Activated CD4-positive, alpha-beta T cell treated with anti-CD3 and anti-CD28 coated beads for 36 hours (primary cell): ENCODE measurements around the gene LCMT1. TPM values are rescaled to one million over a fixed set of nuclear protein-coding genes. Genes with fewer than 3 reads are reported as not detected.
A peak's percentile ranks its signal among the peaks of the same experiment; 100 is the strongest.

ENCODE experiments used
- ATAC-seq: fragments of 200-7000 bp; cut with Tn5 transposase; one replicate; pipeline ENCODE4 v1.10.0; 2021; ENCODE audit warnings: mild to moderate bottlenecking, moderate library complexity
- CTCF ChIA-PET: fragments of 350-600 bp; sonication (Branson Sonifier 250); formaldehyde crosslinking; loops from one replicate; lab custom pipeline; 2021; ENCODE audit warnings: antibody characterized with exemption; lab: Charles Lee
- POLR2A ChIA-PET: fragments of 350-600 bp; sonication (Branson Sonifier 250); formaldehyde crosslinking; loops from one replicate; lab custom pipeline; 2021; ENCODE audit warnings: antibody characterized with exemption, inconsistent platforms; lab: Charles Lee
- DNase-seq: peaks from one replicate; pipeline ENCODE4 v3.0.0-alpha.2; 2020
- H3K27ac Mint-ChIP-seq: one replicate; pipeline ENCODE4 v1.8.0; 2021; ENCODE audit warnings: mixed read lengths
- H3K27me3 Mint-ChIP-seq: one replicate; pipeline ENCODE4 v1.8.0; 2021; ENCODE audit warnings: mixed read lengths
- H3K36me3 Mint-ChIP-seq: one replicate; pipeline ENCODE4 v1.8.0; 2021; ENCODE audit warnings: low read depth, mixed read lengths
- H3K4me1 Mint-ChIP-seq: one replicate; pipeline ENCODE4 v1.8.0; 2021; ENCODE audit warnings: mixed read lengths
- H3K4me3 Mint-ChIP-seq: one replicate; pipeline ENCODE4 v1.8.0; 2021; ENCODE audit warnings: mild to moderate bottlenecking, moderate library complexity, mixed read lengths
- H3K9me3 Mint-ChIP-seq: one replicate; pipeline ENCODE4 v1.8.0; 2021; ENCODE audit warnings: low read depth, mixed read lengths
- intact Hi-C, 2 experiments: fragments of 100-400 bp; cut with DNase I in 1 of 2; cut with micrococcal nuclease in 1 of 2; formaldehyde crosslinking; loops; one replicate each; pipeline versions ENCODE4 v1.14.2 to v1.15.1; 2022 to 2024; cut with DNase I, micrococcal nuclease
- total RNA-seq, 2 experiments: library from RNA; stranded (reverse); gene quantifications; one replicate each; pipeline ENCODE4 v1.2.3, GENCODE V29; 2021

LCMT1 gene
- total RNA-seq, 2 experiments from 2014 or later, result 33.3 to 36.2 TPM

- ChIA-PET POLR2A (no interaction called here), CTCF (no interaction called here)
- H3K4me3 Mint-ChIP-seq, result no peak overlapping the region
- peaks cover 28% of the 10 kb centered on the region for H3K4me1 Mint-ChIP-seq
- H3K9me3 Mint-ChIP-seq, result no peaks in the 10 kb centered on the region
- no peaks in the 10 kb centered on the region for H3K36me3 Mint-ChIP-seq
- DNase-seq, result no peak
- intact Hi-C loops, result no loop called here
- ATAC-seq, result no peak
- no peak overlapping the region for H3K27ac Mint-ChIP-seq
- no peaks in the 10 kb centered on the region for H3K27me3 Mint-ChIP-seq
Measured at GRCh38 chr16:25095636-25096035, 15.9 kb upstream of the LCMT1 start.

GRCh38 chr16:25097276-25097975 is 14.1 kb upstream of the LCMT1 start:
- H3K36me3 Mint-ChIP-seq, result no peaks in the 10 kb centered on the region
- H3K27ac Mint-ChIP-seq, result no peak overlapping the region
- no peaks in the 10 kb centered on the region for H3K27me3 Mint-ChIP-seq
- no peaks in the 10 kb centered on the region for H3K9me3 Mint-ChIP-seq
- POLR2A ChIA-PET, result no interaction called here
- DNase-seq (no peak), ATAC-seq (no peak)
- peaks cover 23% of the 10 kb centered on the region for H3K4me1 Mint-ChIP-seq
- CTCF ChIA-PET, result interaction anchor here (0.6 to 0.7 kb wide), 2 partner anchors 66 to 300 kb away, joined by 4 read pairs; no protein-coding TSS in a partner anchor
- intact Hi-C loops, result no loop called here
- H3K4me3 Mint-ChIP-seq, result no peak overlapping the region

- CTCF ChIA-PET, result no interaction called here
Measured at GRCh38 chr16:25100511-25100910, 11.0 kb upstream of the LCMT1 start.

DNA sequence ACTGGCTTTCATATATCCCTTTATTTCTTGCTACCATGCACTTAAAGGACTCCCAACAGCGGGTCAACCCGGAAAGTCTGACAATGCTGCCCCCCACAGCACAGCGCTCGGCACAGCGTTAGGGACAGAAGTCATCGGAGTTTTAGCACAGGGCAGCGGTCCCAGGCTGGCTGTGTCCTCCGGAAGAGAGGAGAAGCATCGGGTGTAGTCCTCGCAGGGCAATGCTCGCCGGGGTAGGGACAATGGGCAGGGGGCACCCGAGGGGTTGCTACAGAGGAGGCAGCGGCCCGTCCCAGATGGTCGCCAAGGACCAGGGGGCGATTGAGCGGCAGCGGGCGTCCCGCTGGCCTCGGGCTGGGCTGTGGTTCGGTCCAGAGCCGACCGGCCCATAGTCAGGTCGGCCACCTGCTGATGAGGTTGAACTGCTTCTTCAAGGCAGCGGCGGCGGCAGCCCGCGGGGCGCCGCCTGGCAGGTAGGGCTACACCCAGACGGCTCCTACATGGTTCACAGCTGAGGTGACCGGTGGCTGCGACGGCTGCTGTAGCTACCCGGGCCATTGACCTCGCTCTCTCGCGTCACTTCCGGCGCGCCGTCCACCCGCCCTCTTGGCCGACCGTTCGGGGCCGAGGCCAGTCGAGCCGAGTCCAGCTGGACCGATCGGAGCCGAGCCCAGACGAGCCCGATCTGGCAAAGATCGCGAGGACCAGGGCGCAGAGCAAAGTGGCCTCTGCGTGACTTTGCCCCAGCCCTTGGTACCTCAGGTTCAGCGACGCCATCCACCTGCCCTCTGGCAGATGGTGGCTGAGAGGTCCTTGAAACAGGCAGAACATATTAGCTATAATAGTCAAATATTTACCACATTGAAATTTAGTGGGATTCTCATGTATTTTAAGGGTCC is 4.7 kb upstream of the LCMT1 start:
- intact Hi-C loops, result loop anchor here in 1 of 2 experiments (1.0 kb wide), 7 partner anchors 14 to 568 kb away; partner anchors contain the start of genes RBBP6 and ZKSCAN2
- ATAC-seq (peak; percentile 69), DNase-seq (peak; percentile 91)
- Mint-ChIP-seq H3K27me3 (no peaks in the 10 kb centered on the region), H3K36me3 (peaks cover 4% of the 10 kb centered on the region), H3K27ac (peak overlapping the region; percentile 94), H3K4me1 (peaks cover 26% of the 10 kb centered on the region), H3K4me3 (peak overlapping the region; percentile 81), H3K9me3 (no peaks in the 10 kb centered on the region)
- ChIA-PET CTCF (interaction anchor here (0.8 to 1.2 kb wide), 2 partner anchors 12 to 200 kb away, joined by 4 read pairs; no protein-coding TSS in a partner anchor), POLR2A (interaction anchor here (1.1 kb wide), 1 partner anchor 40 kb away, joined by 4 read pairs; no protein-coding TSS in a partner anchor)

More at GRCh38 chr16:25100511-25100910, 11.0 kb upstream of the LCMT1 start:
- no peaks in the 10 kb centered on the region for H3K4me1 Mint-ChIP-seq
- intact Hi-C loops, result no loop called here
- no peaks in the 10 kb centered on the region for H3K36me3 Mint-ChIP-seq
- no peak overlapping the region for H3K4me3 Mint-ChIP-seq
- DNase-seq, result no peak
- no peaks in the 10 kb centered on the region for H3K9me3 Mint-ChIP-seq
- ATAC-seq, result no peak
- no peaks in the 10 kb centered on the region for H3K27me3 Mint-ChIP-seq
- POLR2A ChIA-PET, result interaction anchor here (0.6 kb wide), 1 partner anchor 1085 kb away, joined by 5 read pairs; no protein-coding TSS in a partner anchor
- H3K27ac Mint-ChIP-seq, result no peak overlapping the region

DNA sequence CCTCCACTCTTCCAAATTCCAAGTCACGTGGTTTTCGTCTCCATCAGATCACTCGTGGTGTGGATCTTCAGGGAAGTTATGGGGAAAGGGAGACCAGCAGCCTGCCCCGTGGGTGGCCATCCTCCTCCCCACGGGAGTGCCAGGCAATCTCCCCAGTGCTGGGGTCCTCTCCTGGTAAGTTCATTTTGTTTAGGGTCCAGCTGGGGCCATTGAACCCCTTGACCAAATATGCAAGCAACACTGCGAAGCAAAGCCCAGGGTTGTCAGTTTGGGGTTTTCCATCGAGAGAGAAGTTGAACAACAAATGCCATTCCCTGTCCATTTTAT is 4.1 kb upstream of the LCMT1 start:
- ATAC-seq, result no peak
- CTCF ChIA-PET, result no interaction called here
- H3K36me3 Mint-ChIP-seq, result peaks cover 4% of the 10 kb centered on the region
- intact Hi-C loops, result loop anchor here in 1 of 2 experiments (1.0 kb wide), 7 partner anchors 14 to 568 kb away; partner anchors contain the start of genes RBBP6 and ZKSCAN2
- H3K27ac Mint-ChIP-seq, result peak overlapping the region; percentile 94
- POLR2A ChIA-PET, result interaction anchor here (1.1 kb wide), 1 partner anchor 40 kb away, joined by 4 read pairs; no protein-coding TSS in a partner anchor
- peaks cover 28% of the 10 kb centered on the region for H3K4me1 Mint-ChIP-seq
- H3K4me3 Mint-ChIP-seq, result peak overlapping the region; percentile 81
- no peaks in the 10 kb centered on the region for H3K9me3 Mint-ChIP-seq
- no peaks in the 10 kb centered on the region for H3K27me3 Mint-ChIP-seq
- DNase-seq, result no peak

DNA sequence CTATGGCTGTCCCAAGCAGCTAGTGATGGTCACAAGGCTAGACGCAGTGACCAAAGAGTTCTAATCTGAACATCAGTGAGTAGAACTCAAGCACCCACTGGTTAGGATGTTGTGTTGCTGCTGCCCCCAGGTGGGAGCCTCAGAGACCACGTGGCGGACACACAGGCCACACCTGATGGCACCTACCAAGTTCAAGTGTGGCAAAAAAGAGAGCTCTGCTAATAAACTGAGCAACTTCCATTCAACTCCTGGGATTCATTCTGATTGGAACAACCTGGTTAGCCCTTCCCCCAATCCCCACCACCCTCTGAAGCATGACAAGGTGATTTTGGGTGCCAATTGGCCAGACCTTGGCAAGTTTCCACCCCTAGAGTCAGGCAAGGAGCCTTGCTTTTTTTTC is 3.5 kb upstream of the LCMT1 start:
- H3K4me3 Mint-ChIP-seq, result peak overlapping the region; percentile 81
- peak overlapping the region; percentile 94 for H3K27ac Mint-ChIP-seq
- DNase-seq, result peak; percentile 63
- no peaks in the 10 kb centered on the region for H3K9me3 Mint-ChIP-seq
- peaks cover 33% of the 10 kb centered on the region for H3K4me1 Mint-ChIP-seq
- CTCF ChIA-PET, result interaction anchor here (0.6 to 2.6 kb wide), 4 partner anchors 11 to 341 kb away, joined by 3 to 9 read pairs (median 4); no protein-coding TSS in a partner anchor
- peaks cover 4% of the 10 kb centered on the region for H3K36me3 Mint-ChIP-seq
- H3K27me3 Mint-ChIP-seq, result no peaks in the 10 kb centered on the region
- no peak for ATAC-seq
- intact Hi-C loops, result no loop called here
- POLR2A ChIA-PET, result interaction anchor here (0.6 to 1.0 kb wide), 2 partner anchors 59 to 141 kb away, joined by 3 to 5 read pairs; no protein-coding TSS in a partner anchor

- H3K9me3 Mint-ChIP-seq, result no peaks in the 10 kb centered on the region
- peak overlapping the region; percentile 87 for H3K4me3 Mint-ChIP-seq
- intact Hi-C loops, result loop anchor here (2.0 to 5.0 kb wide), 3 partner anchors 43 to 572 kb away; partner anchors contain the start of genes RBBP6 (in 1 of the 2) and TNRC6A (in 1 of the 2)
- peaks cover 4% of the 10 kb centered on the region for H3K36me3 Mint-ChIP-seq
- ATAC-seq (no peak), DNase-seq (no peak)
- POLR2A ChIA-PET, result no interaction called here
- H3K27ac Mint-ChIP-seq, result no peak overlapping the region
- no peaks in the 10 kb centered on the region for H3K27me3 Mint-ChIP-seq
- CTCF ChIA-PET, result interaction anchor here (0.6 to 2.6 kb wide), 11 partner anchors 9 to 573 kb away, joined by 3 to 9 read pairs (median 3); no protein-coding TSS in a partner anchor
- H3K4me1 Mint-ChIP-seq, result peaks cover 42% of the 10 kb centered on the region
Measured at GRCh38 chr16:25109643-25110042, 1.9 kb upstream of the LCMT1 start.

DNA sequence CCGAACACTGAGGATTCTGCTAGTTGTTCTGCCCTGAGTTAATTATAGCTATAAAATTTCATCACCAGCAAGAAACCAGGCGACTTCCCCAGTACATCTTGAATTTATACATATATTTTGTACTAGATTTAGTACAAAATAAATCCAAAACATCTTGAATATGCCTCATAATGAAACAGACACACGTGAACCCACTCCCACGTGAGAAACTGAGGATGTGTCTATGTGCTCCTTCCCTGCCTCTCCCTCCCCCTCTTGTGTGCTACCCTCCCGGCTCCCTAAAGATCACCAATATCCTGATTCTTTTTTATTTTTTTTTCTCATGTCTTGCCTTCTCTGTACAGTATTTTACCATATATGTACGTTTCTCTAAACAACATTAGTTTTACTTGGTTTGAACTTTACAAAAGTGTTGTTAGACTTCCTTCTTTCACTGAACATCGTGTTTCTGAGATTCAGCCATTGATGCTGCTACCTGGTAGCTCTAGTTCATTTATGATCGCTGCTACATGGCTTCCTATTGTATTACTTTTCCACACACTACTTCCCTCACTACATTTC is 1.1 kb upstream of the LCMT1 start:
- peak overlapping the region; percentile 99 for H3K27ac Mint-ChIP-seq
- intact Hi-C loops, result loop anchor here (2.0 to 5.0 kb wide), 3 partner anchors 44 to 573 kb away; partner anchors contain the start of genes RBBP6 (in 1 of the 2) and TNRC6A (in 1 of the 2)
- no peak for ATAC-seq
- H3K4me3 Mint-ChIP-seq, result peak overlapping the region; percentile 87
- POLR2A ChIA-PET, result interaction anchor here (1.5 kb wide), 1 partner anchor 95 kb away, joined by 4 read pairs; the partner anchor contains the start of gene ARHGAP17
- peak; percentile 84 for DNase-seq
- H3K4me1 Mint-ChIP-seq, result peaks cover 50% of the 10 kb centered on the region
- CTCF ChIA-PET, result interaction anchor here (1.0 to 2.6 kb wide), 5 partner anchors 9 to 59 kb away, joined by 3 to 9 read pairs (median 3); no protein-coding TSS in a partner anchor
- H3K27me3 Mint-ChIP-seq, result no peaks in the 10 kb centered on the region
- no peaks in the 10 kb centered on the region for H3K9me3 Mint-ChIP-seq
- H3K36me3 Mint-ChIP-seq, result peaks cover 6% of the 10 kb centered on the region

- H3K4me3 Mint-ChIP-seq, result no peak overlapping the region
- DNase-seq (no peak), ATAC-seq (no peak)
- H3K4me1 Mint-ChIP-seq, result peaks cover 44% of the 10 kb centered on the region
- peaks cover 7% of the 10 kb centered on the region for H3K36me3 Mint-ChIP-seq
- ChIA-PET CTCF (interaction anchor here (0.6 to 1.0 kb wide), 2 partner anchors 50 to 110 kb away, joined by 3 read pairs; no protein-coding TSS in a partner anchor), POLR2A (interaction anchor here (0.7 kb wide), 1 partner anchor 47 kb away, joined by 3 read pairs; no protein-coding TSS in a partner anchor)
- intact Hi-C loops, result loop anchor here in 1 of 2 experiments (5.0 kb wide), 1 partner anchor 577 kb away; the partner anchor contains the start of gene RBBP6
- H3K9me3 Mint-ChIP-seq, result no peaks in the 10 kb centered on the region
- no peak overlapping the region for H3K27ac Mint-ChIP-seq
- no peaks in the 10 kb centered on the region for H3K27me3 Mint-ChIP-seq
Measured at GRCh38 chr16:25114121-25114520, 2.6 kb downstream of the LCMT1 start.

- no peaks in the 10 kb centered on the region for H3K27me3 Mint-ChIP-seq
- peaks cover 38% of the 10 kb centered on the region for H3K4me1 Mint-ChIP-seq
- H3K9me3 Mint-ChIP-seq, result no peaks in the 10 kb centered on the region
- no peak overlapping the region for H3K4me3 Mint-ChIP-seq
- DNase-seq, result no peak
- no peak for ATAC-seq
- ChIA-PET POLR2A (no interaction called here), CTCF (interaction anchor here (0.5 to 1.7 kb wide), 3 partner anchors 10 to 248 kb away, joined by 3 to 9 read pairs (median 6); no protein-coding TSS in a partner anchor)
- H3K36me3 Mint-ChIP-seq, result peaks cover 6% of the 10 kb centered on the region
- intact Hi-C loops, result no loop called here
- H3K27ac Mint-ChIP-seq, result no peak overlapping the region
Measured at GRCh38 chr16:25118851-25119578, 7.5 kb downstream of the LCMT1 start.
